C4-2B (cell line): ENCODE data around the gene AHCYL2.

Experiments
- H3K27ac ChIP-seq: fragments of 450-650 bp; 2 replicates; pipeline ENCODE4 v1.5.1; 2017
- CTCF ChIP-seq: fragments of 450-650 bp; conservative IDR thresholded peaks from 2 replicates; pipeline ENCODE4 v1.5.1; 2017; ENCODE audit warnings: mild to moderate bottlenecking
- ZFX ChIP-seq: fragments of 450-650 bp; IDR thresholded peaks from 2 replicates; pipeline ENCODE4 v1.6.1; 2017

Gene AHCYL2

GRCh38 chr7:129308047-129308446 lies 83.2 kb downstream of the AHCYL2 start:
- TF ChIP-seq ZFX (no peak), CTCF (no peak)
- no peak overlapping the region for H3K27ac ChIP-seq

GRCh38 chr7:129311429-129311828 lies 86.6 kb downstream of the AHCYL2 start:
- H3K27ac ChIP-seq = no peak overlapping the region
- TF ChIP-seq CTCF = no peak
- TF ChIP-seq ZFX = no peak

- H3K27ac ChIP-seq = no peak overlapping the region
- TF ChIP-seq ZFX = no peak
- TF ChIP-seq CTCF = no peak
These were observed 88.5 kb downstream of the AHCYL2 start for GRCh38 chr7:129313282-129313681.

- no peak for TF ChIP-seq CTCF
- no peak for TF ChIP-seq ZFX
- H3K27ac ChIP-seq = no peak overlapping the region
These were observed 91.1 kb downstream of the AHCYL2 start for GRCh38 chr7:129315960-129316359.

GRCh38 chr7:129317450-129317849 lies 92.6 kb downstream of the AHCYL2 start:
- no peak overlapping the region for H3K27ac ChIP-seq
- TF ChIP-seq CTCF (no peak), ZFX (no peak)

GRCh38 chr7:129327076-129327475 lies 102.2 kb downstream of the AHCYL2 start:
- TF ChIP-seq ZFX (no peak), CTCF (no peak)
- H3K27ac ChIP-seq = no peak overlapping the region

GRCh38 chr7:129332254-129333035 lies 107.6 kb downstream of the AHCYL2 start:
- no peak overlapping the region for H3K27ac ChIP-seq
- no peak for TF ChIP-seq CTCF
- no peak for TF ChIP-seq ZFX
